ENCODE data around the gene CASP7. TPM values are rescaled to one million over a fixed set of nuclear protein-coding genes. Genes with fewer than 3 reads are reported as not detected.
"Not testable (repeated sequence)": the region's sequence is repeated elsewhere in the genome, so short reads cannot be mapped to it uniquely, and the experiment has no call there.

CASP7 gene
- total RNA-seq, 4 donors from 2014 or later = 34.0 to 233 (median 101) TPM

DNA sequence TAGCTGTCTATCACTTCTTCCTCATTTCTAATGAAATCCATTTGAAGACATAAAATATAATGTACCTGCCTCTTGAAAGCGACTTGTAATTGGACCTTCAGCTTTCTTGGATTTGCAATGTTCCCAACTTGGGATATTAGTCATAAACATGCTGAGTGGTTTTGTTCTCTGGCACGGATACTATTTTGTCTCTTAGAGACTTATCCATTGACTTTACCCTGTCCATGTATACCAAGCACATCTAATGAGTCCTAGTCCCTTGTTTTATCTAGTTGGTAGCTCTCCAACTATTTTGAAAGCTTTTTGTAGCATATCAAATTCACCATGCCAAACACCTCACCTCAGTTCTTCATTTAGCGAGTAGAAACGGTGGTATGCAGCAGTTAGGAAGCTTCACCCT, 90.6 kb downstream of the CASP7 start:
- 77 to 85% methylated on average over 4 of the region's 4 CpGs for WGBS, 2 donors (ENCODE audit: low coverage in 1 of 2)
- intact Hi-C loops (cut with DNase I; ENCODE audit: low total_unique reads) = no loop called here
- Histone ChIP-seq H3K4me1 (peaks cover 0 to 15% (median 8%) of the 10 kb centered on the region in 4 donors), H3K9me3 (no peaks in the 10 kb centered on the region), H3K36me3 (no peaks in the 10 kb centered on the region), H3K27me3 (no peaks in the 10 kb centered on the region), H3K27ac (no peak overlapping the region), H3K4me3 (no peak overlapping the region)
- TF ChIP-seq EP300 (IDR thresholded peaks at IDR 0.05; ENCODE audit: low read depth) (no peak), POLR2A (IDR thresholded peaks at IDR 0.05) (no peak), POLR2AphosphoS5 (IDR thresholded peaks at IDR 0.05) (no peak)
- TF ChIP-seq, protein P1, sequence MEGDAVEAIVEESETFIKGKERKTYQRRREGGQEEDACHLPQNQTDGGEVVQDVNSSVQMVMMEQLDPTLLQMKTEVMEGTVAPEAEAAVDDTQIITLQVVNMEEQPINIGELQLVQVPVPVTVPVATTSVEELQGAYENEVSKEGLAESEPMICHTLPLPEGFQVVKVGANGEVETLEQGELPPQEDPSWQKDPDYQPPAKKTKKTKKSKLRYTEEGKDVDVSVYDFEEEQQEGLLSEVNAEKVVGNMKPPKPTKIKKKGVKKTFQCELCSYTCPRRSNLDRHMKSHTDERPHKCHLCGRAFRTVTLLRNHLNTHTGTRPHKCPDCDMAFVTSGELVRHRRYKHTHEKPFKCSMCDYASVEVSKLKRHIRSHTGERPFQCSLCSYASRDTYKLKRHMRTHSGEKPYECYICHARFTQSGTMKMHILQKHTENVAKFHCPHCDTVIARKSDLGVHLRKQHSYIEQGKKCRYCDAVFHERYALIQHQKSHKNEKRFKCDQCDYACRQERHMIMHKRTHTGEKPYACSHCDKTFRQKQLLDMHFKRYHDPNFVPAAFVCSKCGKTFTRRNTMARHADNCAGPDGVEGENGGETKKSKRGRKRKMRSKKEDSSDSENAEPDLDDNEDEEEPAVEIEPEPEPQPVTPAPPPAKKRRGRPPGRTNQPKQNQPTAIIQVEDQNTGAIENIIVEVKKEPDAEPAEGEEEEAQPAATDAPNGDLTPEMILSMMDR (IDR thresholded peaks at IDR 0.05) = no peak
- in situ Hi-C loops (cut with MboI; ENCODE audit: low pct_ligation_motif_present in 1 of 4, low pct_unique_long_range_greater_than_20kb in 1 of 4, low sequenced_read_pairs in 3 of 4) = no loop called here
- no peak for DNase-seq

DNA sequence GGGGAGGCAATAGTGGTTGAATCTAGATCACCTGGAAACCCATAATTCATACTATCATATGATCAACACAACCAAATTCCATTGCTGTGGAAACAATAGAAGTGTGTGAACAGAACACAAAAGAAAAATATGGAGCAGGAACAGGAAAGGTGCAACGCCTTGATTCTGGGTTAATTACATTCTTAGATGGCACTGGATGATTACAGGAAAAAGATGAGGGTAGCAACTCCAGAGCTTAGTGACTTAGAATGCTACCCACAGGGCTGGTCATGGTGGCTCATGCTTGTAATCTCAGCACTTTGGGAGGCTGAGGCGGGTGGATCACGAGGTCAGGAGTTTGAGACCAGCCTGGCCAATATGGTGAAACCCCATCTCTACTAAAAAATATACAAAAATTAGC, 91.4 kb downstream of the CASP7 start:
- H3K9me3 ChIP-seq; H3K27ac ChIP-seq; H3K4me1 ChIP-seq; in situ Hi-C loops (cut with MboI; ENCODE audit: low pct_ligation_motif_present in 1 of 4, low pct_unique_long_range_greater_than_20kb in 1 of 4, low sequenced_read_pairs in 3 of 4); H3K27me3 ChIP-seq; H3K4me3 ChIP-seq; DNase-seq; H3K36me3 ChIP-seq; intact Hi-C loops (cut with DNase I; ENCODE audit: low total_unique reads): not testable (repeated sequence)
- WGBS, 2 donors (ENCODE audit: low coverage in 1 of 2) = 83% methylated on average over 3 of the region's 3 CpGs

DNA sequence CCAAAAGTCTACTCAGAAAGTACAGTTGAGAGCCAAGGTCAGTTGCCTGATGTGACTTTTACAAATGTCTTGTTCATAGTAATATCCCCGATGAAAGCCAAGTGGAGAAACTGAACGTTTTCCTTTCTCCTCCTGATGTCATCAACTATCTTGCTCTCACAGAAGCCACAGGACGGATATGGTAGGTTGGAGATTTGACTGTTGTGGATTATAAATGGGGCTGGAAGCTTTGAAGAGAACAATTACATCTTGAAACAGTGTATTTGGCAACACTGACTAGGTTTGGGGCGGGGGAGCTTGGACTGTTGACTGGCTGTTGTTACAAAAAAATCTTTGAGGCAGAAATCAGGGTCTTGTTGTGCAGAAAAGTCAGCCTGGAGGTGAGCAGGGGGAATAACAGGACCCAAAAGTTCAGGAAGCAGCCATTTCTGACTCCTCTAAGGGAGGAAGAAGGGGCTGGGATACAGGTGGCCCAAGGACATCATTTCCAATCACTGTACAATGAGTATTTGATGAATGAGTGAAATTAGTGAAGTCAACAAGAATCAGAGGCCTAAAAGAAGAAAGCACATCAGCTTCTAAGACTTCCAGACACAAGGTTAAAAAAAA, 96.1 kb downstream of the CASP7 start:
- H3K9me3 ChIP-seq = no peaks in the 10 kb centered on the region
- H3K4me1 ChIP-seq = no peaks in the 10 kb centered on the region
- TF ChIP-seq, protein P1 (IDR thresholded peaks at IDR 0.05) = no peak
- H3K36me3 ChIP-seq = no peaks in the 10 kb centered on the region
- DNase-seq = no peak
- intact Hi-C loops (cut with DNase I; ENCODE audit: low total_unique reads) = no loop called here
- H3K4me3 ChIP-seq = no peak overlapping the region
- in situ Hi-C loops (cut with MboI; ENCODE audit: low pct_ligation_motif_present in 1 of 4, low pct_unique_long_range_greater_than_20kb in 1 of 4, low sequenced_read_pairs in 3 of 4) = no loop called here
- WGBS, 2 donors (ENCODE audit: low coverage in 1 of 2) = 73% methylated on average over 4 of the region's 4 CpGs
- no peak overlapping the region for H3K27ac ChIP-seq
- no peaks in the 10 kb centered on the region for H3K27me3 ChIP-seq

DNA sequence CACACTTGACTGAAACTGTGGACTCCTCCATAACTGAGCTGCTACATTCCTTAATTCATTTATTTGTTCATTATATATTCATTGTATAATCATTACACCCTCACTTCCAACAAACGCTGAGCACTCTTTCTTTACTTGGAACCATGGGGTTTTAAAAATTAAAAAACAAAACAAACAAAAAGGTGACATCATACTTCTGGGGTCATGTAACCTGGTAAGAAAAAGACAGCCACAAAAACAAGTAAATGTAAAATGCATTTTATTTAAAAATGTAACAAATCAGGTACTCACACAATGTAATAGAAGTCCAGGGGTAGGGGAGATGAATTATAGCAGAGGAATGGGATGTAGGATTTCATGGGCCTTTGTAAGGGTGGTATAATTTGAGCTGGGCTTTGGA, 96.8 kb downstream of the CASP7 start:
- intact Hi-C loops (cut with DNase I; ENCODE audit: low total_unique reads) = no loop called here

More for the DNA sequence above, 96.8 kb downstream of the CASP7 start:
- no peak overlapping the region for H3K27ac ChIP-seq
- H3K27me3 ChIP-seq = no peaks in the 10 kb centered on the region
- H3K36me3 ChIP-seq = no peaks in the 10 kb centered on the region
- TF ChIP-seq, protein P1 (IDR thresholded peaks at IDR 0.05) = no peak
- TF ChIP-seq POLR2A (IDR thresholded peaks at IDR 0.05) (no peak), EP300 (IDR thresholded peaks at IDR 0.05; ENCODE audit: low read depth) (no peak), POLR2AphosphoS5 (IDR thresholded peaks at IDR 0.05) (no peak)
- H3K9me3 ChIP-seq = no peaks in the 10 kb centered on the region
- WGBS, 2 donors (ENCODE audit: low coverage in 1 of 2) = 57 to 73% methylated on average over 1 of the region's 1 CpG
- in situ Hi-C loops (cut with MboI; ENCODE audit: low pct_ligation_motif_present in 1 of 4, low pct_unique_long_range_greater_than_20kb in 1 of 4, low sequenced_read_pairs in 3 of 4) = no loop called here
- DNase-seq = no peak
- H3K4me3 ChIP-seq = no peak overlapping the region
- no peaks in the 10 kb centered on the region for H3K4me1 ChIP-seq

Other genes with a start within 250 kb of the CASP7 start
- gene HABP2, start 126.9 kb upstream of the CASP7 start, total RNA-seq = not detected
- 10 to 100 TPM in 1 of 4 donors, 1 to 10 TPM in 1, under 1 TPM in 1, not detected in 1; 0.16 to 12.3 (median 1.1) TPM for gene NRAP, start 15.9 kb upstream of the CASP7 start, total RNA-seq
- gene PLEKHS1, start 71.8 kb downstream of the CASP7 start, total RNA-seq = 10 to 100 TPM in 2 of 4 donors, 1 to 10 TPM in 1, under 1 TPM in 1; 0.60 to 12.0 (median 5.8) TPM
- gene DCLRE1A, start 174.2 kb downstream of the CASP7 start, total RNA-seq = 1 to 10 TPM; 1.9 to 4.6 (median 3.8) TPM
- 100 to 1,000 TPM in 1 of 4 donors, 10 to 100 TPM in 3; 18.3 to 140 (median 45.8) TPM for gene NHLRC2, start 174.7 kb downstream of the CASP7 start, total RNA-seq